IMR-90 (cell line): ENCODE measurements around the gene TSPAN14.

ENCODE experiments used
- CEBPB ChIP-seq: IDR thresholded peaks from 2 replicates; pipeline ENCODE4 v1.6.1; 2012; ENCODE audit warnings: low read depth, low read length, improper control_type of control experiment
- FOS ChIP-seq: fragments of 150-350 bp; IDR thresholded peaks from 2 replicates; pipeline ENCODE4 v1.6.1; 2016; ENCODE audit warnings: low read depth, low read length
- MAZ ChIP-seq: IDR thresholded peaks from 2 replicates; pipeline ENCODE4 v1.6.1; 2012; ENCODE audit warnings: low read depth, mild to moderate bottlenecking, low read length, improper control_type of control experiment, moderate library complexity, borderline replicate concordance
- MXI1 ChIP-seq: IDR thresholded peaks from 2 replicates; pipeline ENCODE4 v1.6.1; 2012; ENCODE audit warnings: low read depth, mild to moderate bottlenecking, low read length, moderate library complexity, borderline replicate concordance
- POLR2A ChIP-seq: IDR thresholded peaks from 2 replicates; pipeline ENCODE4 v1.6.1; 2012; ENCODE audit warnings: mild to moderate bottlenecking, low read depth, low read length
- RAD21 ChIP-seq: IDR thresholded peaks from 2 replicates; pipeline ENCODE4 v1.6.1; 2012; ENCODE audit warnings: low read length, improper control_type of control experiment
- RCOR1 ChIP-seq: IDR thresholded peaks from 2 replicates; pipeline ENCODE4 v1.6.1; 2012; ENCODE audit warnings: mild to moderate bottlenecking, low read length, improper control_type of control experiment; ENCODE audit not compliant: insufficient replicate concordance
- RFX5 ChIP-seq: IDR thresholded peaks from 2 replicates; pipeline ENCODE4 v1.8.0; 2012; ENCODE audit warnings: low read depth, mild to moderate bottlenecking, low read length, moderate library complexity
- SMC3 ChIP-seq: fragments of 150-350 bp; IDR thresholded peaks from 2 replicates; pipeline ENCODE4 v1.6.1; 2016; ENCODE audit warnings: low read depth, mild to moderate bottlenecking, antibody characterized with exemption, low read length, moderate library complexity
- TF ChIP-seq, protein P1 (sequence below): conservative IDR thresholded peaks from 2 replicates; pipeline ENCODE4 v1.5.1; 2012; ENCODE audit warnings: mild to moderate bottlenecking, low read depth, low read length, improper control_type of control experiment
- TF ChIP-seq, protein P2 (sequence below): fragments of 150-350 bp; IDR thresholded peaks from 2 replicates; pipeline ENCODE4 v1.6.1; 2016; ENCODE audit warnings: low read depth, mild to moderate bottlenecking, low read length, moderate library complexity, borderline replicate concordance
- TF ChIP-seq, protein P3 (sequence below): fragments of 150-350 bp; IDR thresholded peaks from 2 replicates; pipeline ENCODE4 v1.6.1; 2017; ENCODE audit warnings: mild to moderate bottlenecking, antibody characterized with exemption, low read length, low read depth

DNA sequence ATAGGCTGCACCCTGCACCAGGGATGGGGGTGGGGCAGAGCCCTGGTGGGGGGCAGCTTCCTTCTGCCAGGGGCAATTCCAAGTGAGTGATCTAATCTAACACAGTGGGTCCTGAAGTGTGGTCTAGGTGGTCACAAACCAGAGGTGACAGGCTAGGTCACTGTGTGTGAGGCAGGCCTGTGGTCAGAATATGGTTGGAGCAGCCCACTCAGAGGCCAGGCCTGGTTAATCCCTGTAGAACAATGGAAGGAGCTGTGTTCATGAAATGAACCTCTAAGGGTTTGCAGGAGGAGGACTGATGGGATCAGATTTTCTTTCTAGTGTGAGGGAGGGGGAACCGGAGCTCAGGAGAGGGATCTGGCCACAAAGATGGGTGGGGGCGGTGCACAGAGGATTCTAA, 10.0 kb upstream of the TSPAN14 start:
- TF ChIP-seq, protein P1, sequence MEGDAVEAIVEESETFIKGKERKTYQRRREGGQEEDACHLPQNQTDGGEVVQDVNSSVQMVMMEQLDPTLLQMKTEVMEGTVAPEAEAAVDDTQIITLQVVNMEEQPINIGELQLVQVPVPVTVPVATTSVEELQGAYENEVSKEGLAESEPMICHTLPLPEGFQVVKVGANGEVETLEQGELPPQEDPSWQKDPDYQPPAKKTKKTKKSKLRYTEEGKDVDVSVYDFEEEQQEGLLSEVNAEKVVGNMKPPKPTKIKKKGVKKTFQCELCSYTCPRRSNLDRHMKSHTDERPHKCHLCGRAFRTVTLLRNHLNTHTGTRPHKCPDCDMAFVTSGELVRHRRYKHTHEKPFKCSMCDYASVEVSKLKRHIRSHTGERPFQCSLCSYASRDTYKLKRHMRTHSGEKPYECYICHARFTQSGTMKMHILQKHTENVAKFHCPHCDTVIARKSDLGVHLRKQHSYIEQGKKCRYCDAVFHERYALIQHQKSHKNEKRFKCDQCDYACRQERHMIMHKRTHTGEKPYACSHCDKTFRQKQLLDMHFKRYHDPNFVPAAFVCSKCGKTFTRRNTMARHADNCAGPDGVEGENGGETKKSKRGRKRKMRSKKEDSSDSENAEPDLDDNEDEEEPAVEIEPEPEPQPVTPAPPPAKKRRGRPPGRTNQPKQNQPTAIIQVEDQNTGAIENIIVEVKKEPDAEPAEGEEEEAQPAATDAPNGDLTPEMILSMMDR: no peak
- TF ChIP-seq SMC3: no peak
- TF ChIP-seq RAD21: no peak
- no peak for TF ChIP-seq MXI1
- TF ChIP-seq POLR2A: no peak
- TF ChIP-seq, protein P2, sequence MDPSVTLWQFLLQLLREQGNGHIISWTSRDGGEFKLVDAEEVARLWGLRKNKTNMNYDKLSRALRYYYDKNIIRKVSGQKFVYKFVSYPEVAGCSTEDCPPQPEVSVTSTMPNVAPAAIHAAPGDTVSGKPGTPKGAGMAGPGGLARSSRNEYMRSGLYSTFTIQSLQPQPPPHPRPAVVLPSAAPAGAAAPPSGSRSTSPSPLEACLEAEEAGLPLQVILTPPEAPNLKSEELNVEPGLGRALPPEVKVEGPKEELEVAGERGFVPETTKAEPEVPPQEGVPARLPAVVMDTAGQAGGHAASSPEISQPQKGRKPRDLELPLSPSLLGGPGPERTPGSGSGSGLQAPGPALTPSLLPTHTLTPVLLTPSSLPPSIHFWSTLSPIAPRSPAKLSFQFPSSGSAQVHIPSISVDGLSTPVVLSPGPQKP: no peak
- TF ChIP-seq MAZ: no peak
- no peak for TF ChIP-seq CEBPB
- TF ChIP-seq RCOR1: no peak
- TF ChIP-seq, protein P3, sequence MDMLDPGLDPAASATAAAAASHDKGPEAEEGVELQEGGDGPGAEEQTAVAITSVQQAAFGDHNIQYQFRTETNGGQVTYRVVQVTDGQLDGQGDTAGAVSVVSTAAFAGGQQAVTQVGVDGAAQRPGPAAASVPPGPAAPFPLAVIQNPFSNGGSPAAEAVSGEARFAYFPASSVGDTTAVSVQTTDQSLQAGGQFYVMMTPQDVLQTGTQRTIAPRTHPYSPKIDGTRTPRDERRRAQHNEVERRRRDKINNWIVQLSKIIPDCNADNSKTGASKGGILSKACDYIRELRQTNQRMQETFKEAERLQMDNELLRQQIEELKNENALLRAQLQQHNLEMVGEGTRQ: no peak
- no peak for TF ChIP-seq FOS
- TF ChIP-seq RFX5: no peak
